Fibroblast of villous mesenchyme (primary cell): ENCODE data around the gene RERE. TPM values are rescaled to one million over a fixed set of nuclear protein-coding genes. Genes with fewer than 3 reads are reported as not detected.
A peak's percentile ranks its signal among the peaks of the same experiment; 100 is the strongest.

ENCODE experiments used
- DNase-seq: peaks from one replicate; pipeline ENCODE4 v3.0.0-alpha.2; 2010; ENCODE audit warnings: low read depth
- H3K4me3 ChIP-seq: 2 replicates; pipeline ENCODE4 v1.5.1; 2011; ENCODE audit warnings: low read depth, mild to moderate bottlenecking, low read length
- total RNA-seq: library from RNA; depleted of rRNA; stranded (reverse); fragments of >200 nt; gene quantifications from 2 replicates; pipeline ENCODE4 v1.2.3, GENCODE V29; 2012
- TF ChIP-seq, protein P1 (sequence below): IDR thresholded peaks from 2 replicates; pipeline ENCODE4 v1.5.1; 2012; ENCODE audit warnings: low read depth, mild to moderate bottlenecking, low read length; ENCODE audit not compliant: insufficient read depth

RERE gene
- total RNA-seq, 1 donor: 51.4 TPM

DNA sequence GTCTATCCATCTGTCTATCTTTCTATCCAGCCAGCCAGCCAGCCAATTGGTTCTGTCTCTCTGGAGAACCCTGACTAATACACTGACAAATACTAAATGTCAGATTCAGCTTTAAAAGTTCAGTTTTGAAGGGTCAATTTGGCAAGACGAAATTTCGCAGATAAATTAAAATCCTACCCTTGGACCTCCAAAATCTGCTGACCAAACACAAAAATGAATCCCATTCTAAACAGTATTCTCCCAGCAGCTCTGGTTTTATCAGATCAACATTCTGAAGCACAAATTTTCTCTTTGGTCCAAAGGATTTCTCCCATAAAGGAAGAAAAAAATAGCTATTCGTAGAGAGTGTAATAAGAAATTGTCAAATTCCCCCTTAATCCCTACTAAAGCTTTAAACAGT is 248.6 kb downstream of the RERE start:
- H3K4me3 ChIP-seq: no peak overlapping the region
- no peak for DNase-seq
- TF ChIP-seq, protein P1, sequence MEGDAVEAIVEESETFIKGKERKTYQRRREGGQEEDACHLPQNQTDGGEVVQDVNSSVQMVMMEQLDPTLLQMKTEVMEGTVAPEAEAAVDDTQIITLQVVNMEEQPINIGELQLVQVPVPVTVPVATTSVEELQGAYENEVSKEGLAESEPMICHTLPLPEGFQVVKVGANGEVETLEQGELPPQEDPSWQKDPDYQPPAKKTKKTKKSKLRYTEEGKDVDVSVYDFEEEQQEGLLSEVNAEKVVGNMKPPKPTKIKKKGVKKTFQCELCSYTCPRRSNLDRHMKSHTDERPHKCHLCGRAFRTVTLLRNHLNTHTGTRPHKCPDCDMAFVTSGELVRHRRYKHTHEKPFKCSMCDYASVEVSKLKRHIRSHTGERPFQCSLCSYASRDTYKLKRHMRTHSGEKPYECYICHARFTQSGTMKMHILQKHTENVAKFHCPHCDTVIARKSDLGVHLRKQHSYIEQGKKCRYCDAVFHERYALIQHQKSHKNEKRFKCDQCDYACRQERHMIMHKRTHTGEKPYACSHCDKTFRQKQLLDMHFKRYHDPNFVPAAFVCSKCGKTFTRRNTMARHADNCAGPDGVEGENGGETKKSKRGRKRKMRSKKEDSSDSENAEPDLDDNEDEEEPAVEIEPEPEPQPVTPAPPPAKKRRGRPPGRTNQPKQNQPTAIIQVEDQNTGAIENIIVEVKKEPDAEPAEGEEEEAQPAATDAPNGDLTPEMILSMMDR: no peak

DNA sequence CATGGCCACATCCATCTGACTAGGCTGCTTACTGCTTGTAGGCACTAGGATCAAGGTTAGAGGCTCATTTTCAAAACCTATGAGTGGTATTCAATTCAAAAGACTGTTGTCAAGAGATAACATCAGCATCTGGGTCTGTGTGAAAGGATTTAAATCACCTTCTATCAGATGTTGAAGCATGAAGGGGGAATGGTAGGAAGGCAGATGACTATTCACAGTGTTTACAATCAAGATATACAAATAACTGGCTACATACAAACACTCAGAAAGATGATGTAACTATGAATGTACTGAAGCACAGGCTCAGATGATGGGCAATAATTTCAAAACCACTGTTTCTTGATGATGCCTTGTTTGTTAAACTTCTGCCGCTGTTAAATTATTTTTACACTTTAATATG is 250.3 kb downstream of the RERE start:
- no peak overlapping the region for H3K4me3 ChIP-seq
- DNase-seq: peak; percentile 72
- TF ChIP-seq, protein P1: no peak

DNA sequence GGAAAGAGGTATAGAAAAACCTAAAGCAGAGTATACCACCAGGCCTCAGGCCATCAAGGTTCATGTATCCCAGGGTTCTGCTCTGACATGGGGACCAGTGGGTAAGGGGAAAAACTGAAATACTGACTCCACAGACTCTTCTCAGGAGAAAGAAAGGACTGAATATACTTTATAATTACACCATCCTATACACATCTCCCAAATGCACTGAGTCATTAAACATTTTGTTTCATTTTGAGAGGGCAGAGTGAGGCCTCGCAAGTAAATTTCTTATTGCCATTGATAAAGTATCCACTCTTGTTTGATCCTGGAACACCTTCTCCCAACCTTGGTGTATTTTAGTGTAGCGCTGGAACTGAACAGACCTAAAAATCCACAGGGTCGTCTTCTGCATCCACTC is 251.6 kb downstream of the RERE start:
- H3K4me3 ChIP-seq: no peak overlapping the region
- TF ChIP-seq, protein P1: no peak
- DNase-seq: no peak

DNA sequence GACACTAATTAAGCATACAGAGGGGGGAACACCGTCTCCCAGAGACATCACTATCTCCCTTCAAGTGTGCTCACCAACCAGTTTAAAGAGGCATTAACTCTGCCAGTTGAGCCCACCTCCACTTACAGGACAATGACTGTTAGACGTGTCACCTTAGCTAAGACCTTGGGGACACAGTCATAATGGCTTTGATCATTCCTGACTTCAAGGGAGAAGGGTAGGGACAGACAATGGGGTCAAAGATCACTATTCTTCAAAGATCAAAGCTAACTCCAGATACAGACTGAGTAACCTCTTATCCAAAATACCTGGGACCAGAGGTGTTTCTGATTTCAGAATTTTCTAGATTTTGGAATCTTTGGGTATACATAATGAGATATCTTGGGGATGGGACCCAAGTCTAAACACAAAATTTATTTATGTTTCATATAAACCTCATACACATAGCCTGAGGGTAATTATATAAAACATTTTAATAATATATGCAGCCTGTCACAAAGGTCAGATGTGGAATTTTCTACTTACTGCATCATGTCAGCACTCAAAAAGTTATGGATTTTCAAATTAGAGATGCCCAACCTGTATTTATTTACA is 253.4 kb downstream of the RERE start:
- no peak for DNase-seq
- no peak overlapping the region for H3K4me3 ChIP-seq
- TF ChIP-seq, protein P1: no peak

DNA sequence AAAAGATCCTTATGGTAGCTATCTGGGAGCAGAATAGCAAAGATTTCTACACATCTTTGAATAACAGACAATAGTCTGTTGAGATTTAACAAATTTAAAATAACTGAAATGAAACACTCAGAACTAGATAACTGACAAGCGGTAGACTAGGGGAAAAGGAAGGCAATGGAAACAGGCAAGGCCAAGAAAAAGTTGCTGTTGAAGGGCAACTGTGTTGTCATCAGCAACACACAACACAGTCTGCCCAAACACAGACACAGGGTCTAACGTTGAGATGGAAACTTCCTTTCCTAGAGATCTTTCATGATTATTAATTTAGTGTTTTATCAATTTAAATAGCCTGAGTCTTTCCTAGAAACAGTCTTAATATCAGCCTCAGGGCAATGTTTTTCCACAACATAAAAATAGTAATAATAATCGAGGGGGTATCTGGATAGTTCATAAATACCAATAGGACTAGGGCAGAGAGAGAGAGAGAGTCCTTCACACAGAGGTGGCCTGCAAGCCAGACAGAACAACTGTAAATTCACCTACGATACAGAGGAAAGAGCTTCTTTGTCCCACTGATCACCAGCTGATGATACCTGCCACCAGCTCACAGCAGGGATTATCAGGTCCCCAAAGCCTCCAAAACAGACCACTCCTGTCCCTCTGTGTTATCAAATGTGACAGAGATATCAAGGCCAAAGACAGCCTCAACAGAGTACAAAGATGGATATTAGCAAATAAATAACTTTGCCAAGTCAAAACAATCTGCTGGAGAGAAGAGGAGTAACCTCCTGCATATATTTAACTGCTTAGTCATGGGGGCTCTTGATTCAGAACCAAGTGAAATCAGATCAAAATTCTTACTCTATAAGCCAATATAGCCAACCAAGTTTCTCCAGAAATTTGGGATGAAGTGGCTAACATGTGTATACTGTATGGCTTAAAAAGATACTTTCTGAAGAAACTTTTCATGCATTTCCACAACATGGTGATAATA is 254.3 kb downstream of the RERE start:
- peak; percentile 33 for DNase-seq
- TF ChIP-seq, protein P1: no peak
- no peak overlapping the region for H3K4me3 ChIP-seq

DNA sequence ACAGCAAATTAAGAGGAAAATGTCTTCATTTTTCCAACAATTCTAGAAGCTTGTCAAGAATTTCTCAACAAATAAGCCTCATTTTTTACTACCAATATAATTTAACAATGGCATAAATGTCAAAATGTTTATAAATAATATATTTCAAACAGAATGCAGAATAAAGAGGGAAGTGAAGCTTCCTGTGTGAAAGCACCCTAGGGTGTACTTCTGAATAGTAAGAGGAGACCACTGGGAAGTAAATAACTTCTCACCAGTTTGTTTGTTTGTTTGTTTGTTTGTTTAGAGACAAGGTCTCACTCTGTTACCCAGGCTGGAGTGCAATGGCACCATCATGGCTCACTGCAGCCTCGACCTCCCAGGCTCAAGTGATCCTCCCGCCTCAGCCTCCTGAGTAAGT is 255.2 kb downstream of the RERE start:
- no peak overlapping the region for H3K4me3 ChIP-seq
- TF ChIP-seq, protein P1: no peak
- DNase-seq: no peak
